ENCODE data around the gene GDPGP1. TPM values are rescaled to one million over a fixed set of nuclear protein-coding genes. Genes with fewer than 3 reads are reported as not detected.

The GDPGP1 gene
- total and polyA plus RNA-seq, 4 donors, result 2.5 to 8.6 (median 5.1) TPM

GRCh38 chr15:90217671-90218394 is 16.2 kb upstream of the GDPGP1 start:
- no peak overlapping the region for H3K4me3 ChIP-seq (ENCODE audit: low read depth in 1 of 3, low read length in 3 of 3)
- H3K27me3 ChIP-seq (ENCODE audit: control insufficient read depth in 4 of 4, insufficient read depth in 4 of 4, low read length in 3 of 4), result no peaks in the 10 kb centered on the region
- H3K36me3 ChIP-seq (ENCODE audit: control insufficient read depth in 4 of 4, insufficient read depth in 3 of 4, low read depth in 1 of 4, low read length in 3 of 4), result peaks cover 0 to 15% (median 8%) of the 10 kb centered on the region in 4 donors
- no peaks in the 10 kb centered on the region for H3K9me3 ChIP-seq (ENCODE audit: control insufficient read depth in 4 of 4, low read length in 3 of 4)
- no peak overlapping the region for H3K27ac ChIP-seq (ENCODE audit: low read depth in 1 of 2, low read length in 2 of 2)
- no peak for DNase-seq (ENCODE audit: low spot score)
- no peak for TF ChIP-seq CTCF (IDR thresholded peaks at IDR 0.05; ENCODE audit: low read depth, low read length, missing input control)
- TF ChIP-seq ZBTB33 (IDR thresholded peaks at IDR 0.05), result no peak
- TF ChIP-seq HNF4A (conservative IDR thresholded peaks at IDR 0.05), result no peak
- TF ChIP-seq TAF1 (conservative IDR thresholded peaks at IDR 0.05), result no peak
- no peak for TF ChIP-seq GABPA (IDR thresholded peaks at IDR 0.05 in 1 of 2, conservative IDR thresholded peaks at IDR 0.05 in 1 of 2)
- no peak for TF ChIP-seq FOXA1 (IDR thresholded peaks at IDR 0.05)
- no peak for TF ChIP-seq JUND (IDR thresholded peaks at IDR 0.05)
- TF ChIP-seq RXRA (IDR thresholded peaks at IDR 0.05), result no peak
- no peak for TF ChIP-seq ATF3 (IDR thresholded peaks at IDR 0.05)
- TF ChIP-seq REST (IDR thresholded peaks at IDR 0.05), result no peak
- TF ChIP-seq YY1 (IDR thresholded peaks at IDR 0.05), result no peak
- no peak for TF ChIP-seq EGR1 (IDR thresholded peaks at IDR 0.05; ENCODE audit: low read depth in 2 of 2)
- no peak for TF ChIP-seq SP1 (IDR thresholded peaks at IDR 0.05)
- TF ChIP-seq FOXA2 (IDR thresholded peaks at IDR 0.05), result no peak
- no peak for TF ChIP-seq MAX (IDR thresholded peaks at IDR 0.05)
- TF ChIP-seq HNF4G (IDR thresholded peaks at IDR 0.05), result no peak
- no peak for TF ChIP-seq NR2F2 (IDR thresholded peaks at IDR 0.05)
- H3K4me1 ChIP-seq (ENCODE audit: control insufficient read depth in 4 of 4, insufficient read depth in 4 of 4, low read length in 3 of 4), result peaks cover 0 to 21% (median 16%) of the 10 kb centered on the region in 4 donors
- H3K9ac ChIP-seq (ENCODE audit: low read depth in 1 of 2, low read length in 2 of 2), result no peak overlapping the region
- WGBS, result 88% methylated on average over 9 of the region's 9 CpGs
